GM18511 (cell line): ENCODE results near the gene HEATR1.

Experiments
- ATAC-seq: cut with Tn5 transposase; IDR thresholded peaks from one replicate; pipeline ENCODE4 v1.9.1; 2021; ENCODE audit warnings: mild to moderate bottlenecking, moderate library complexity; ENCODE audit not compliant: unreplicated experiment

Gene HEATR1

DNA sequence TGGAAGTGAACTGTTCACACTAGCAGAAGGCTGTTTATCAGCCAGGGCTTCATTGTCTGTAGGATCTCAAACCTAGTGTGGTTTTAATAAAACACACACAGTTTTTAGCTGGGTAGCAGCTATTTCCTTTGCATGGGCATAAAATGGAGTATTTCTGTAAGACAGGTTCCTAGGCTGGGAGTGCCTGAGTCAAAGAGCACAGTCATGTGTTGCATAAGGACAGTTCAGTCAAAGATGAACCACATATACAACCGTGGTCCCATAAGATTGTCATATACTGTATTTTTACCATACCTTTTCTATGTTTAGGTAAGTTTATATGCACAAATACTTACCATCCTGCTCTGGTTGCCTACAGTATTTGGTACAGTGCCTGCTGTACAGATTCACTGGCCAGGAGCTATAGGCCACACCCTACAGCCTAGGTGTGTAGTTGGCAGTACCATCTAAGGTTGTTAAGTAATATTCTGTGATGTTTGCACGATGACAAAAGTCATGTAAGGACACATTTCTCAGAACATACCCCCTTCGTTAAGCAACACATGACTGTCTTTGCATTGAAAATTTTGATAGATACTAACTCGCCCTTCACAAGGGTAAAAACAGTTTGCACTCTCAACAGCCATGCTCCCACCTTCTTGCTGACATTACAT is 63.4 kb downstream of the HEATR1 start:
- ATAC-seq = no peak

DNA sequence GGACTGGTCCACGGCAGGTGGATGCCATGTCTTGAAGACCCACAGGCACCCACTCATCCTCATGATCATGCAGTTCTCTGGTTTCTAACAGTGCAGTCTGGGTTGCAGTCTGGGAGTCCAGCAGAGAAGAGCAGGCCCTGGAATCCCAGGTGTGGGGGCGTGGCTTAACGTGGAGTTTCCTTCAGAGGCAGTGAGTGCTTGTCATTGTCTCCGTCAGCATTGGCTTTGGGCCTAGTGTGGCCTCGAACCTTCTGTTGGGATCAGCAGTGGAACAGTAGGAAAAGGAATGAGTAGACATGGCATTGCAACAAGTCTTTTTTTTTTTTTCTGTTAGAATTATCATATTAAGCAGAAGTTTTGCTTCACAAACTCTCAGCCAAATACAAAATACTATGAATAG is 67.8 kb downstream of the HEATR1 start:
- no peak for ATAC-seq

DNA sequence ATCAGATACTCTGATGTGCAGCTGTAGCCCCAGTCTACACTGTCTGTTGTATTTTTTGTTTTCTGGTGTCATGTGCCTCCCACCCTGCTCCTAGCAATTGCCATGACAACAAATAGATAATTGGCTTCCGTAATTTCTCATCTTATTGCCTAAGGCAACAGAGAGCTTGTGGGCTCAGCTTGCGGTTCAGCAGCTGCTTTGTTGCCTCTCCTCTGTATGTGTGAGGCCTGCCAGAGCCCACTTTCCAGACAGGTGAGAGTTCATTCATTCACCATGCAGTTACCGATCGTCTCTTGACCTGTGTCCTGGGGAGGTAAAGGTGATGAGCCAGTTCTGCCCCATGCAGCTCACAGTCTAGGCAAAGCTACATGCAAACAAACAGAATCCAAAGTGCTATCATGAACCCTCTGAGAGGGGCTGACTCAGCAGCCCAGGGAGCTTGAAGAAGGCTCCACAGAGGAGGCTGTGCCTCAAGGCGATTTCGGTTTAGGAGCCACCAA is 68.6 kb downstream of the HEATR1 start:
- no peak for ATAC-seq

DNA sequence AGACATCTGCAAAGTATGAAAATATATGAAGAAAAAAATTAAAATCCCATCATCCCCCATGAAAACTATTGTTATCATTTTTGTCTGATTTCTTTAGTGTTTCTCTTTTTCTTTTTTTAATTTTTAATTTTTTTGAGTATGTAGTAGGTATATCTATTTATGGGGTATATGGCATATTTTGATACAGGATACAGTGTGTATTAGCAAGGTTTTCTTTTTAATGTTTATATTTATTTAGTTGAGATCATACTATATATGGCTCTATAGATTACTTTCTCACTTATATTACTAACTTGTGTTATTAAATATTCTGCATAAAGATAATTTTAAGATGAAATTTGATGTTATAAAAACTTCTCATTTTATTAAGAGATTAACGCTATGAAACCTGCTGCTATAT is 69.1 kb downstream of the HEATR1 start:
- ATAC-seq = no peak

DNA sequence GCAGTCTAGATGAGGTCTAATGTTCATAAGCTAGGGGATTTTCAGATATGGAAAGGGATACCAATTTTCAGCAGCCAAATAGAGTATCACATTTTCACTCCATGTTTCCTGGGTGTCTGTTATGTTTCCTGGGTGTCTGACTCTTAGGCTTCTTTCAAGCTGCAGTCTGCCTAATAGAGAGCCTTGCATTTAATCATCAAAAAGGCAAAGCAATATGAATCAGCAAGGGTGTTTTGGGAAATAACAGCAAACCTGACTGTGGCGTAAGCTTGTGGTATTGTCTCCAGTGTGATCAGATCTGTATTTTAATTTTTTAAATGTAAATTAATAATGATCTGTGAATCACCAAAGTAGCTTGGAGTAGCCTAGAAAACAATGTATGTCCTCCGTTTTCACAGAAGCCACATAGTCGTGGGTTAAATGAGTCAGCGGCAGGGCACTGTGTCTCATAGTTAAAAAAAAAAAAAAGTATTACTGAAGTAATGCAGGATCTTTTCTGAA is 70.1 kb downstream of the HEATR1 start:
- no peak for ATAC-seq

DNA sequence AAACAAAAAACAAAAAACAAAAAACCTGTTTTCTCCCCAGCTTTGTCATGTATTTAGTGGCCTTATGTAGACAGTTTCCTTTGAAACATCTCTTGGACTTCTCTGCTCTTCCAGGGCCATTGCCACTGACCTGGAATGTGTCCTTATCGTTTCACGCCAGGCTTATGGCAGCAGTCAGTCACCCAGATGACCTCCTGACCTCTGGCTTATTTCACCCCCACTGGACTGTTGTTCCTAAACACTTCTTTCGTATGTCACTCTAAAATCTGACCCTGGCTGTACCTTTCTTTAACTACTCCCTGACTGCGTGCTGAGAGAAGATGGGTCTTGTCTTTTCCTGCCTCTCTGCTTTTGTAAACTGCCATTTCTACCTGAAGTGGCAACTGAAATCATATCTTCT is 71.5 kb downstream of the HEATR1 start:
- no peak for ATAC-seq

DNA sequence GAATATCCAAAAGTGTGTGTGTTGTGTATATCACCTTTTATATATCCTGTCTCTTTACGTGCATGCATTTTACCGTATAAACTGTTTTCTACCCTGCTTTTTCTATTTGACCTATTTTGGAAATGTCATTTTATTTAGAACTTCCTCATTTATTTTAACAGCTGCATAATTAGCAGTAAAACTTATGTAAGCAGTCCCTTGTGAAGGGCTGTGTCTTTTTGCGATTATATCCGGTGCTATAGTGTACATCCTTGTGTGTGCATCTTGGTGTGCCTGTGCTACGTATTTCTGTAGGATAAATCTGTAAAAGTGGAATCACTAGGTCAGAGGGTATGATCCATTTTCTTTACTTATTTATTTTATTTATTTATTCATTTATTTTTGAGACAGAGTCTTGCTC is 73.4 kb downstream of the HEATR1 start:
- no peak for ATAC-seq

DNA sequence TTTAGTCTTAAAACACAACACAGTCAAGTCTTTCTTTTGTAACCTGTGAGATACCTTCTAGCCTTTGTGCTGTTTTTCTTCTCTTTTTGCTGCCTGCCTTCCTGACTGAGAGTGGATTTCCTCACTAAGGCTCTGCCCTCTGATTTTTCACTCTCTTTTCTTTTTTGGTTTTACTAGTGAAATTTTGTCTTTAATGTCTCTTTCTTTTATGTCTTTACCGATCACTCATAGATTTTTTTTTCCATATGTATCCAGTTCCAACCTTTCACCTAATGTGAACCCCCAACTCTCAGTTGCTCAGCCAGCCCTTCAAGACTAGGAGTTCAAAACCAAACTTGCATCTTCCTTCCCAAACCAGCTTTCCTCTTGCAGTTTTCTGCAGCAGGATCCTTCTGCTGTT is 74.0 kb downstream of the HEATR1 start:
- ATAC-seq = no peak

DNA sequence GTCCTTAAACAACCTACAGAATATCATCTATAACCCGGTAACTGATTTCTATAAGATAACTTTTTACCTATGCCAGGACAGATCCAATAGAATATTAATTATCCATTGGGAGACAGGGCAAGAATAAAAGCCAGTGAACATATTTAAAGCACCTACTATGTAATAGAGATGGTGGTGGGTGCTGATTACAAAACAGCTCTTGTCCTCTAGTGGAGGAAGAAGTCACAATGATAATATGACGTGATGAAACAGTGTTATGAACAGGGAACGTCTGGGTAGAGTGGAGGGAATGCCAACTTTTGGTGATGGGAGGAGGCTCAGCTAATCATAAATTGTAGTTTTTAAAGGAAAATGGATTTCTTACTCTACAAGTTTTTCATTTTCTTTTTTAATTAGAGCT is 78.2 kb downstream of the HEATR1 start:
- no peak for ATAC-seq

DNA sequence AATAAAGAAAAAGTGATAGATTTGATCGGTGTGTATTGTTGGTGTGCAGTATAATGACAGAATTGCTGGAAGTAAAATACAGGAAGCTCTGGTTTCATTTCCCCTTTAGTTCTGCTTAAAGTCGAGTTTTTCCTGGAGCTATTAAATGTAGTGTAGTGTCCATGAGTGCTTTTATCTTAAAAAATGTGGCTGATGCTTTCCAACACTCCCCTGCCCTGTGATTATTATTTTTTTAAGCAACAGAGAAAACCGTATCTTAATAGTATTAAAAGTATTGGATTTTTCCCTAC is 79.5 kb downstream of the HEATR1 start:
- no peak for ATAC-seq

DNA sequence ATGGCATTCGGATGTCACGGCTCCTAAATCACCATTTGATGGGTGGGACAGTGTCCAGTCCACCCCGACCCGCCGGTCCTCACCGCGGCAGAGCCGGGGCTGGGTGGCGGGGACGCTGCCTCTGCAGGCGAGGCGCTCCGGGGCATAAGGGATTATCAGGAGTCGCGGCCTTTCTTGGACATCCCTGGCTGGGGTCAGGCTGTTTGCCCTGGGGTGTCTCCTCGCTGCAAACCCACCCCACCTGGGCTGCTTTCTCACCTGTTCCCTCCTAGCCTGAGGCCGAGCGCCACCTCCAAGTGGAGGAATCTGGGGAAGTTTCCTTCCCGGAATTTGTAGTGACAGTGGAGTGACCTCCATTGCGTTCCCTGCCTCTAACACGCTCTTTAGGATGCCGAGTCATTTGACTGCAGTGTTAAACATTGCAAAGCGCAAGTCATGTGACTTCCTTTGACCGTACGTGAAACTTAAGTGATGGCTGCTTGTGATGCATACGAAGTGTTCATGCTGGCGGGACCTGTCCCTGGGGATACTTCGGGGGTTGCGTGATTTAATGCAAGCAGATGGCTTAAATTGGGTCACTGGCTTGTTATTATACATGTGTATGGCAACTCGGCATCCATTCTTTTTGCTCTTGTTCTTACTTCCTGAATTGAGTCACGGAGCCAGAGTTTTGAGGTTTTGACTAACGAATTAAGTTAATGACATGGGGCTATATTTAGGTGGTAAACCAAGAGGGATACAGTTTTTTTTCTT is 80.0 kb downstream of the HEATR1 start:
- ATAC-seq = peak; percentile 93

DNA sequence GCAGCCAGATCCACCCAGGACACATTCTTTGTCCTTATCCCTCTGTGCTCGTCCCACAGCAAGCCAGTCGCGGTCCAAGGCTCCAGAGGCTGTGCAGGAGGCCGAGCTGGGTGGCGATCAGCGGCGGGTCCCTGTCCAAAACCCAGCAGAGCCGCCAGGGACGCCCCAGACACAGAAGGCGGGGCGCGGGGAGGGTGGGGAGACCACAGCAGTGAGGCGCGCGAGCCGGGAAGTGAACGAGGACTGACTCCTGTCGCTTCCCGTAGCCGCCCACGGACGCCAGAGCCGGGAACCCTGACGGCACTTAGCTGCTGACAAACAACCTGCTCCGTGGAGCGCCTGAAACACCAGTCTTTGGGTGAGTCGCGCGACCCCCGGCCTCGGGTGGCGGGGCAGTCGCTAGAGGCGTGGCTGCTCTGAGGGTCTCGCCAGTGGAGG is 80.6 kb downstream of the HEATR1 start, which contains the start of gene LGALS8:
Gene LGALS8 (plus strand): TSS at position 279 of the 438 bp plus-strand sequence. CDS start 2,089 bp downstream, outside the sequence.
- ATAC-seq = peak; percentile 64

DNA sequence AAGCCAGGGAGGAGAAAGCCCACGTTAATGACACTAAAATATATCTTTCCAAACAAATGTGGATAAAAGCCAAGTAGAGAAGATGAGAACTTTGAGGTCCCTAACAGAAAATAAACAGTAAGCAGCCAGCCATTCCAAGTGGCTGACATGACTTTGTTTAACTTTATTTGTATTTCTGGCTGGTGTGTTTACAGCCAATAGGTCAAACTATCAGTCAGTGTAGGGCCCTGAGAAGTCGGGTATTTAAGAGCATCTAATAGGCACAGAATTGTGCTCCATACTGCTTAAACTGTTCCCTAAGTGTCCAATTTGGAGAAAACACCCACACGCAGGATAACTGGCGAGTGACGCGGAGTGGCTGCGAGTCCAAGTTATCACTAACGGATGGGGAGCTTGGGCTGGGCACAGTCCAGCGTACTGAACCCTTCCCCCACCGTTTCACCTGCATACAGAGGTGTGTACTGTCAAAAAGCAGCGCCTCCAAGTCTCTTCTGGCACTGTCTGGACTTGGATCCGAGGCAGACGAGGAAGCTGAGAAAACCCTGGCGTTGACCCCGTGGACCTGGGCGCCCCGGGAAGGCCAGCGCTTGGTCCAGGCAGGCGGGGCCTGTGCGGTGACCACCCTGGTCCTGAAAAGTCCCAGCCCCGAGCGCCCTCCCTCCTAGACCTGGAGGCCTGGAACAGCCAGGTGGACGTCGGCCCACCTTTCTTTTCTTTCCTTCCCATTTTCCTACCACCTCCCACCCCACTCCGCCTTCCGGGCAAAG is 81.2 kb downstream of the HEATR1 start:
- ATAC-seq = peak; percentile 3

DNA sequence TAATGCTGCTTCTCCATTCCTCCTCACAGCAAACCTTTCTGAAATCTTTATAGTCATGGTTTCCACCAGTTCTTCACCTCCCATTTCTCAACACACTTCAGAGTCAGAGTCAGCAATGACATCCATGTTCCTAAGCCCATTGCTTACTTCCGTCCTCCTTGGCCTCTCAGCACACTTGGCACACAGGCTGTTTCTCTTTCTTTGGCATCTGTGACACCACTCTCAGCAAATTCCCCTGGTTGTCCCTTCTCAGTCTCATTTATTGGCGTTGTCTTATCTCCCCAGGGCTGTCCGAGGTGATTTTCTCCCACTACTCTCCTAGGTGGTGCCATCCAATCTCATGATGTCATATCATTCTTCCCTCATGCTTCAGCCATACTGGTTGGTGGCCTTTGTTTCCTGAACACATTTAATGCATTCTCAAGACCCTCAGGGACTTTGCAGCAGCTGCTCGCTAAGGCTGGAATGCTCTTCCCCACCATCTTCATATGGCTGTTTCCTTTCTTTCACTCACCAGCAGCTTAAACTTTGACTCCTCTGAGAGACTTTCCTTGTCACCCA is 83.8 kb downstream of the HEATR1 start:
- ATAC-seq = no peak

DNA sequence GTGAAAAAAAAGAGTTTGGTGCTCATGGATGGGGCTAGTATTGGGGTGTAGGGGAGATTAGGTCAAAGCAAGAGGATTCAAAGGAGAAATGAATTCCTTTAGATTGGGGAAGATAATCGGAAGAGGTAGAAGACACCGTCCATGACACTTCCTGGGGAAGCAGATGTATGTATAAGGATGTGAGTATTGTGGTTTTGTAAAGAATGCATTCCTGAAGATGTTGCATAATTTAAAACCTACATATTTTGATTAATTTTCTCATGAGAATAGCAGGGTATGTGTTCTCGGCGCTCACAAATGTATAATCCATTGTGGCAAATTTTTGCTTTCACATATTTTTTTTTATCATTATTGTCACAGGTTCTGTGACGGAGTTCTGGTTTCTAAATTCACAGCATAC is 86.0 kb downstream of the HEATR1 start:
- no peak for ATAC-seq

DNA sequence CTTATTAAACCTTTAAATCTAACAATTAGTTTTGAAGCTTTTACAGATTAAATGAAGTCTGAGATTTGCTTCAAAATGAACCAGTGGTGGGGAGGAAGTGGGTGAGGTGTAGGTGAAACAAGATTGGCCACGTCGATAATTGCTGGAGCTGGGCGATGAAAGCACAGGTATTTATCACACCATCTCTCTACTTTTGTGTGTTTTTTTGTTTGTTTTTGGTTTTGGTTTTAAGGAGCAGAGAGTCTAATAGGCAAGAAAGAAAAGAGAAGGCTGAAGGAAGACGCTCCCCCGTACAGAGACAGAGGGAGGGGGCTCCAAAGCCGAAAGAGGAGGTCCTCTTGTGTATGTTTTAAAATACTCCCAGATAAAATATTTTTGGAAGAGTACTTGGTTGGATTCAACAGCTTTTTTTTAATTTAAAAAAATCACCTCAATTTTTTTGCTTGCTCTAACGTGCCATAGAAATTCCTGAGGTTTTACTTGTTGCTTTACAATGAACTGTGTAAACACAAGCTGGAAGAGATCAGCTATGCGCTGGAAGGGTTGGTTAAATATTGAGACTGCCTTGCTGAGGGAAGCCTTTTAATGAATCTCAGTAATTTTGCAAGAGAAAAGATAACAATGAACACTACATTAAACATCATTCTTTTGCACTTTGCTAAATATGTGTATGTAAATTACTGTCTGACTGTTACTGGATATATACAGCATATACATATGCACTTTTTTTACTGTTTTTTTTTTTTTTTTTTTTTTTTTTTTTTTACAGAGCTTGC is 87.2 kb downstream of the HEATR1 start:
- ATAC-seq = no peak

DNA sequence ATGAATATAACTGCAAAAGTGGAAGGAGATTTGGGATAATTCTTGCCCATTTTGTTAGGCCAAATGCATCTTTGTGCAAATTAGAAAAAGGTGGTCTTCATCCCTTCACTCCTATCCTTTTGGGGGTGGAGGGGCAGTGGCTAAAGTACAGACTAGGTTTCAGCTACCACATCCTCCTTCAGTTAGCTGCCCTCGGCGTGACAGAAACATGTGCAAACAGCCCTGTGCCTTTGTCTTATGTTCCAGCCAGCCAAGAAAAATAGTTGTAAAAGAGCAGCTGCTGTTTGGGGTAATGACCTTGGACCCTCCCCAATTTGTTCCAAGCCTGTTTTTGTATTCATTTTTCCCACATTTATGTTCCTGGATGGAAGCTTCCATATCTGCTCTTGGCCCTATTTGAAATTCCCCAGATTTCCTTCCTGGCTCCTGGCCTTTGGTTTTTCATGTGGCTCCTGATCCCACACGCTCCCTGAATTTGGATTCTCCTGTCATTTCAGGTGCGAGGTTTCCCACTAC is 88.8 kb downstream of the HEATR1 start:
- no peak for ATAC-seq

DNA sequence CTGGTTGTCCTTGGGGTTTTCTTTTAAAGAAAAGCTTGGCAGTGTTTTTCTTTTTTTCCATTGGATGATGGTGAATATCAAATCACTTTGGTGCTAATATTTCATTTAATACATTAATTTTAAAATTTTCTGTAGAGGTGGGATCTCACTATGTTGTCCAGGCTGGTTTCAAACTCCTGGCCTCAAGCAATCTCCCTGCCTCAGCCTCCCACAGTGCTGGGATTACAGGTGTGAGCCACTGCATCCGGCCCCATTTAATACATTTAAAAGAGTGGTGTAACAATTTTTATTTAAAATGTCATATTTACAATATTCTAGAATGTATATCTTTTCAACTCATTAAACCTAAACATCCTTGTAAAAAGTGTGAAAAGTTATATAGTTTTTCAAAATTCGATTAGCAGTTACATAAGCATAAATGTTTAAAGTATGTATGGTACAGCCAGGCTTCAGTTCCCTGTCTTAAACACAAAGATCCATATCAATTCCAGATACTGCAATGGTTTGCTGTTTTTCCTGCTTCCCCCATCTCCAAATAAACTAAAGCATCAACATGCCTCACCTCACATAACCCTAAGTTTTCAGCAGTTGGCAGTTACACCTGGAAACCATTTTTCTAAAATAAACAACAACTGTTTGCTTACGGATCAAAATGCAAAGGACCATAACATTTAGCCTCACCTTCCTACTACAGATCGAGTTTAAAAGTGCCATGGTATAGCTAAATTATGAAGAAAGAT is 89.4 kb downstream of the HEATR1 start:
- no peak for ATAC-seq

DNA sequence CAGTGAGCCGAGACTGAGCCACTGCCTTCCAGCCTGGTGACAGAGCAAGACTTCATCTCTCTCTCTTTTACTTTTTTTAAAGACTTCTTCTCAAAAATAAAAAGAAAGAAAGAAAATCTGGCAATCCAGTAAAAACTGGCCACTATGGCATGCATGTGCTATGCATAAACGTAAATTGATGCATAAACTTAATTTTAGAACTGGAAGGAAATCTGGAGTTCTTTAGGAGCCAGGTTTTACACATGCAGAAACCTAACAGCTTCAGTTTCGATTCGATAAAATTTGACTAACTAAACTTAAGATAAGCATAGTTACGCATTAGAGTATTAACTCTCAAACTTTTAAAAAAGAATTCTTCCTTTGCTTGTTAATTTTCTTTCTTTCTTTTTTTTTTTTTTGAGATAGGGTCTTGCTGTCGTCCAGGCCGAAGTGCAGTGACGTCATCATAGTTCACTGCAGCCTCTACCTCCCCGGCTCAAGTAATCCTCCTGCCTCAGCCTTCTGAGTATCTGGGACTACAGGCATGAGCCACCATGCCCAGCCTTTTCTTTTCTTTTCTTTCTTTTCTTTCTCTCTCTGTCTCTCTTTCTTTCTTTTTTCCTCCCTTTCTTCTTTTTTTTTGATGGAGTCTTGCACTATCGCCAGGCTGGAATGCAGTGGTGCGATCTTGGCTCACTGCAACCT is 92.4 kb downstream of the HEATR1 start:
- no peak for ATAC-seq
